Ascending aorta (tissue), 2 donors: ENCODE data around the gene VEPH1. TPM values are rescaled to one million over a fixed set of nuclear protein-coding genes. Genes with fewer than 3 reads are reported as not detected.
A peak's percentile ranks its signal among the peaks of the same experiment; 100 is the strongest.

Experiments
- DNase-seq, 2 donors: peaks; one replicate each; pipeline ENCODE4 v3.0.0-alpha.2; 2019; ENCODE audit warnings: low spot score in 2 of 2
- H3K27ac ChIP-seq, 2 donors: fragments of 200-600 bp; sonication (generic); one replicate each; pipeline ENCODE4 v1.5.1; 2016 to 2017; ENCODE audit warnings: mild to moderate bottlenecking in 1 of 2
- H3K27me3 ChIP-seq: fragments of 200-600 bp; sonication (generic); one replicate; pipeline ENCODE4 v1.5.1; 2017
- H3K36me3 ChIP-seq, 2 donors: fragments of 200-600 bp; sonication (generic); one replicate each; pipeline ENCODE4 v1.5.1; 2016
- H3K4me1 ChIP-seq, 2 donors: fragments of 200-600 bp; sonication (generic); one replicate each; pipeline ENCODE4 v1.5.1; 2016 to 2017; ENCODE audit warnings: mild to moderate bottlenecking in 1 of 2
- H3K4me3 ChIP-seq, 2 donors: fragments of 200-600 bp; sonication (generic); one replicate each; pipeline ENCODE4 v1.5.1; 2016 to 2017; ENCODE audit warnings: mild to moderate bottlenecking in 1 of 2
- H3K9me3 ChIP-seq, 2 donors: fragments of 200-600 bp; sonication (generic); one replicate each; pipeline ENCODE4 v1.5.1; 2016
- intact Hi-C: fragments of 100-400 bp; cut with DNase I; formaldehyde crosslinking; loops from one replicate; pipeline ENCODE4 v1.15.1; 2023
- total RNA-seq: library from RNA; depleted of rRNA; stranded (reverse); fragments of >200 nt; gene quantifications from one replicate; pipeline ENCODE4 v1.1.0, GENCODE V29; 2016
- TF ChIP-seq, protein P1 (sequence below), 3 experiments: fragments of 200-600 bp in 2 of 3; fragments of 450-650 bp in 1 of 3; sonication (generic) in 2 of 3; IDR thresholded peaks; one replicate each; pipeline ENCODE4 v1.5.1; 2016 to 2019; ENCODE audit warnings: antibody characterized with exemption in 3 of 3, mild to moderate bottlenecking in 1 of 3, moderate library complexity in 1 of 3

Gene VEPH1
- total RNA-seq, 1 donor from 2014 or later = 2.2 TPM

DNA sequence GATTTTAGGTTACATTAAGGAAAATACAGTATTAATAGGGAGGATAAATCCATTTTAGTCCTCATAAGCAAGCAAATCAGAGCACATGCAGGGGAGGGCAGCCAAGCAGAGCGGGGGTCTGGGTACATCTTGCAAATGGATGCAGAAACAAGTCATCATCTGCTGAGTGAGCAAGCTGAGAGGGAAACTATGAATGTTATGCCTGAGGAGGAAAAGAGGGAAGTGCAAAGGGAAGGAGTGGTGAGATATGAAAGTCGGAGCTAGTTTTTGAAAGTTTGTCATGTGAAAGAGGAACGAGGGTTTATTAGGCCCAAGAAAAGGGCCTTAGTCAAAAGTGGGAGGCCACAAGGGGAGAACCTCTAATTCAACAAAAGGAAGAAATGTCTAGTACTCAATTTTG, 51.1 kb downstream of the VEPH1 start:
- intact Hi-C loops = no loop called here
- TF ChIP-seq, protein P1, sequence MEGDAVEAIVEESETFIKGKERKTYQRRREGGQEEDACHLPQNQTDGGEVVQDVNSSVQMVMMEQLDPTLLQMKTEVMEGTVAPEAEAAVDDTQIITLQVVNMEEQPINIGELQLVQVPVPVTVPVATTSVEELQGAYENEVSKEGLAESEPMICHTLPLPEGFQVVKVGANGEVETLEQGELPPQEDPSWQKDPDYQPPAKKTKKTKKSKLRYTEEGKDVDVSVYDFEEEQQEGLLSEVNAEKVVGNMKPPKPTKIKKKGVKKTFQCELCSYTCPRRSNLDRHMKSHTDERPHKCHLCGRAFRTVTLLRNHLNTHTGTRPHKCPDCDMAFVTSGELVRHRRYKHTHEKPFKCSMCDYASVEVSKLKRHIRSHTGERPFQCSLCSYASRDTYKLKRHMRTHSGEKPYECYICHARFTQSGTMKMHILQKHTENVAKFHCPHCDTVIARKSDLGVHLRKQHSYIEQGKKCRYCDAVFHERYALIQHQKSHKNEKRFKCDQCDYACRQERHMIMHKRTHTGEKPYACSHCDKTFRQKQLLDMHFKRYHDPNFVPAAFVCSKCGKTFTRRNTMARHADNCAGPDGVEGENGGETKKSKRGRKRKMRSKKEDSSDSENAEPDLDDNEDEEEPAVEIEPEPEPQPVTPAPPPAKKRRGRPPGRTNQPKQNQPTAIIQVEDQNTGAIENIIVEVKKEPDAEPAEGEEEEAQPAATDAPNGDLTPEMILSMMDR (IDR thresholded peaks at IDR 0.05) = no peak

DNA sequence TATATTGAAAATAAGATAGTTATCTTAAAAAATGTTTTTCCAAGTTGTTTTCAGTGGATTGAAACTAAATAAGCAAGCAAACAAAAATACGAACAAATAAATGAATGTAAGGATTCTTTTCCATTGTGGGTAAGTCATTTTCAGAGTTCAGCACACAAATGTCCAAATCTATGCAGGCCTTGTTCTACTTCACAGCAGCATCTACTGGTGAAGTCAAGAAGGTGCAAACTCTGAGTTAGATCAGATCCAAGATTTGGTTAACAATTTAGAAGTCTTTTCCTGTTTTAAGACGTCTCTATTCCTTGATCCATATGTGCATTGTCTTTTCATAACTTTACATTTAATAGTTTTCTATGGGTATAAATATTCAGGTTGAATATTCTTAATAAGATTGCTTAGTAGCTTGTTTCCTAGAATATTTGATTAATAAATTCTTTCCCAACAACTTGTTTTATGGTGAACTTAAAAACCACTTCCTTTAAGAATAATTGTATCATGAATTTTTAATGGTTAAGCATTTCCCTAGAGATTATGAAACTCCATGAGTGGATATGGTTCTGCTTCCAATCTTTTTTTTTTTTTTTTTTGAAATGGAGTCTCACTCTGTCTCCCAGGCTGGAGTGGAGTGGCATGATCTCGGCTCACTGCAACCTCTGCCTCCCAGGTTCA, 56.1 kb downstream of the VEPH1 start:
- Histone ChIP-seq H3K36me3 (no peaks in the 10 kb centered on the region), H3K4me1 (no peaks in the 10 kb centered on the region), H3K4me3 (no peak overlapping the region), H3K27ac (no peak overlapping the region), H3K9me3 (no peaks in the 10 kb centered on the region), H3K27me3 (no peaks in the 10 kb centered on the region)
- TF ChIP-seq, protein P1 (IDR thresholded peaks at IDR 0.05) = peak in 2 of 3 experiments; percentile 11 to 38
- no peak for DNase-seq
- intact Hi-C loops = no loop called here

More for the DNA sequence above, 51.1 kb downstream of the VEPH1 start:
- no peaks in the 10 kb centered on the region for H3K9me3 ChIP-seq
- H3K4me1 ChIP-seq = no peaks in the 10 kb centered on the region
- H3K27ac ChIP-seq = no peak overlapping the region
- no peak for DNase-seq
- no peaks in the 10 kb centered on the region for H3K27me3 ChIP-seq
- H3K36me3 ChIP-seq = no peaks in the 10 kb centered on the region
- no peak overlapping the region for H3K4me3 ChIP-seq

DNA sequence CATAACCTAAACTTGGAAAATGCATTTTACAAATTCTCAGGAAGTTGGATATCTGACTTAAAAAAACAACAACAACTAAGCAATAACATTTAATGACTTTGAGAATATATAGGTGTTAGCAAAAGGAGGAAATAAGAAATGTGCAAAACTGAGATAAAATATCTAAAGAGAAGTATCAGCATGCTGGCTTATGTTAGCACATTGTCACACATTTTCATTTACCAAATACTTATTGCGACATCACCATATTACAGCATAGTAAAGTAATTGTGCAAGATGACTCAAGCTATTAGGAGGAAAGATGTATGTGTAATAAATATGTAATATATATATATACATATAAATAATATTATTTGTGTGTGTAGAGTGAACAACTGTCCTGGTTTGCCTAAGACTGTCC, 57.4 kb downstream of the VEPH1 start:
- Histone ChIP-seq H3K27me3 (no peaks in the 10 kb centered on the region), H3K36me3 (no peaks in the 10 kb centered on the region), H3K27ac (no peak overlapping the region), H3K4me1 (no peaks in the 10 kb centered on the region), H3K9me3 (no peaks in the 10 kb centered on the region), H3K4me3 (no peak overlapping the region)
- DNase-seq = no peak
- intact Hi-C loops = no loop called here
- TF ChIP-seq, protein P1 (IDR thresholded peaks at IDR 0.05) = no peak

DNA sequence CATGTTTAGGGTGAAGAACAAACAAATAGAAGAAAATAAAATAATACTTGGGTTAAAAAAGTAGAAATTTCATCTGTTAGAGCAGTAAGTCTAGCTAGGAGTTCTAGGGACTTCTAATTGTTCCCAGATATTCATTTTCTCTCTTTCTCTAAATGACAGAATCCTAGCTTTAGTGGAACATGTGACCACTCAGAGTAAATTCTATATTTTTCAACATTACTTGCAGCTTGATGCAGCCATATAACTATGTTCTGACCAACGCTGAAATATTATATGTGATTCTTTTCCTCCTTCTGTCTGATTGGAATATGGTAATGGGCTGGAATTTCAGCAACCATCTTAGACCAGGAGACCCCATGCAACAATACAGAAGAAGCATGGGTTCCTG, 58.4 kb downstream of the VEPH1 start:
- Histone ChIP-seq H3K27me3 (no peaks in the 10 kb centered on the region), H3K4me1 (no peaks in the 10 kb centered on the region), H3K27ac (no peak overlapping the region), H3K4me3 (no peak overlapping the region), H3K36me3 (no peaks in the 10 kb centered on the region), H3K9me3 (no peaks in the 10 kb centered on the region)
- intact Hi-C loops = no loop called here
- no peak for DNase-seq
- TF ChIP-seq, protein P1 (IDR thresholded peaks at IDR 0.05) = no peak

- DNase-seq = no peak
- Histone ChIP-seq H3K4me1 (no peaks in the 10 kb centered on the region), H3K27me3 (no peaks in the 10 kb centered on the region), H3K27ac (no peak overlapping the region), H3K9me3 (no peaks in the 10 kb centered on the region), H3K4me3 (no peak overlapping the region), H3K36me3 (no peaks in the 10 kb centered on the region)
- intact Hi-C loops = no loop called here
- TF ChIP-seq, protein P1 (IDR thresholded peaks at IDR 0.05) = no peak
These were observed 59.1 kb downstream of the VEPH1 start for GRCh38 chr3:157443905-157444796.
